KOPT-K1 (cell line): Measurements from ENCODE around the gene SEC16B.

ENCODE experiments used
- H3K27ac ChIP-seq: fragments of 200-600 bp; sonication (generic); 2 replicates; pipeline ENCODE4 v1.5.1; 2016; ENCODE audit warnings: antibody characterized with exemption, mild to moderate bottlenecking, low read depth, low read length; ENCODE audit not compliant: poor library complexity, severe bottlenecking
- H3K36me3 ChIP-seq: fragments of 200-600 bp; sonication (generic); 2 replicates; pipeline ENCODE4 v1.5.1; 2017; ENCODE audit warnings: antibody characterized with exemption, mild to moderate bottlenecking, low read length, moderate library complexity; ENCODE audit not compliant: insufficient read depth
- H3K9me3 ChIP-seq: fragments of 200-600 bp; sonication (generic); 2 replicates; pipeline ENCODE4 v1.5.1; 2017; ENCODE audit warnings: antibody characterized with exemption, low read length, mild to moderate bottlenecking; ENCODE audit not compliant: insufficient read depth, poor library complexity, severe bottlenecking

SEC16B gene

GRCh38 chr1:177959811-177960515 lies 9.9 kb downstream of the SEC16B start:
- no peak overlapping the region for H3K27ac ChIP-seq
- no peaks in the 10 kb centered on the region for H3K9me3 ChIP-seq
- no peaks in the 10 kb centered on the region for H3K36me3 ChIP-seq

- no peaks in the 10 kb centered on the region for H3K36me3 ChIP-seq
- H3K27ac ChIP-seq: no peak overlapping the region
Measured at GRCh38 chr1:177958092-177958491, 11.8 kb downstream of the SEC16B start.

DNA sequence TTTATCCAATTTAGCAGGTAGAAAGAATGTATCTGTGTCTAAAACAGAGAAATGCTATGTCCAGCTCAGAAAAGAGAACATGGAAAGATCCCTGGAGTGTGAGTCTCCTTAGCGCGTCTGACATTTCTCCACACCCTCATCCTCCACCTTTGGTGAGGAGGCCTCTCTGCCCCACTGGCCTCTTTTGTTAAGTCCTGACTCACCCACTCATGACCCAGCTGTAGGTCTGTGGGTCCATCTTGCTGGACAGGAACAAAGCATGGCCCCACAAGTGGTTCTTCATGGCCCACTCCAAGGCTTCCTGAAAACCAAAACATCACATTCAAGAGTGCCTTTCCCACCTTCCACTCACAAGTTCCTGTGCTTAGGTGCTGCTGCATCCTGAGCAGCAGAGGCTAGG lies 15.8 kb downstream of the SEC16B start:
- H3K27ac ChIP-seq: no peak overlapping the region
- H3K9me3 ChIP-seq: no peaks in the 10 kb centered on the region
- H3K36me3 ChIP-seq: no peaks in the 10 kb centered on the region

More at GRCh38 chr1:177958092-177958491, 11.8 kb downstream of the SEC16B start:
- H3K9me3 ChIP-seq: no peaks in the 10 kb centered on the region

DNA sequence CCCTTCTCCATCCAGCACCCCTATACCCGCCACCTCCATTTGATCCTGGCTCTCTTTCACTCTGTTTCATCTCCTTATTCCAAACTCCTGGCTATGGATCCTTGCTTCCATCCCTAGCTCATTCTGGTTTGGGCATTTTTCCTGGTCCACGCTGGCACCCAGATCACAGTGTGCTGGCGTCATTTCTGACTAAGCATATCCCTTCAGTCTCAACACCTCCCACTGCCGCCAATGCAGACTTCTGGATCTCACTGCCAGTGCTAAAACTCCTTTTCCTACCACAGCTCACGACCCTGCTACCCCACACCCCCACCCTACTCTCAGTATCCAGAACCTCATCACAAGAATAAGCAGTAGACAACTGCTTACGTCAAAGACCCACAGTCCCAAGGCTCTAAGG lies 16.3 kb downstream of the SEC16B start:
- Histone ChIP-seq H3K27ac (no peak overlapping the region), H3K36me3 (no peaks in the 10 kb centered on the region), H3K9me3 (no peaks in the 10 kb centered on the region)

DNA sequence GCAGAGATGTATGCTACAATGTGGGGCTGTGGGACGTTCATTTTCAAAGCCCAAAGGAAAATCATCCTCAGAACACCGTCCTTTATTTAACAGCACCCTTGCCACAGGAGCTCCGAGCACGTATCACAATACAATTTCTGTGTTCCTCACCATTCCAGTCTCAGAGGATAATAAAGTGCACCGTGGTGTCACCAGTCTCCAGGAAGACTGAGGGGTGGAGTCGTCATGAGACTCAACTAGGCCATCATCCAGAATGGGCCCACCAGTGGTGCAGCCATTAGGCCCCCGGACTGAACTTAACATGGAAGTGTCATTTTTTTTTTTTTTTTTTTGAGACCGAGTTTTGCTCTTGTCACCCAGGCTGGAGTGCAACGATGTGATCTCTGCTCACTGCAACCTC lies 17.2 kb downstream of the SEC16B start:
- Histone ChIP-seq H3K36me3 (no peaks in the 10 kb centered on the region), H3K9me3 (no peaks in the 10 kb centered on the region), H3K27ac (no peak overlapping the region)

DNA sequence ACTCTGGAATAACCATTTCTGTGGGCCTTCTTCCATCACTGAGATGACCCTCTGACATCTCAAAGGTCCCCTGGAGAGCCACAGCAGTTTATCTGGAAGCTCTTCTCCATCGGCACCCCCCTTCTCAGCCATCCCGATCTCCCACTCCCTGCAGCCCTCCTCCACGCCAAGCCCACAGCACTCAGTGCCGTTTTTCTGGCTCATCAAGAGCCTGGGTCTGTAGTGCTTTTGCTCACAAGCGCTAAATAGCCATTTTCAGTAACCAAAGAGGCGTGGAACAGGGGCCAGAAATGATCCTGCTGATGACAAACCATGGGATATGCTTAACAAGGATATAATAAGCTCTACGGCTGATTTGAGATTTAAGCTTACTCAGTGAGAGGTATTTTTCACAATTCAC lies 17.6 kb downstream of the SEC16B start:
- Histone ChIP-seq H3K27ac (no peak overlapping the region), H3K9me3 (no peaks in the 10 kb centered on the region), H3K36me3 (no peaks in the 10 kb centered on the region)

GRCh38 chr1:177950506-177950905 lies 19.4 kb downstream of the SEC16B start:
- Histone ChIP-seq H3K27ac (no peak overlapping the region), H3K36me3 (no peaks in the 10 kb centered on the region), H3K9me3 (no peaks in the 10 kb centered on the region)

- Histone ChIP-seq H3K36me3 (no peaks in the 10 kb centered on the region), H3K27ac (no peak overlapping the region), H3K9me3 (no peaks in the 10 kb centered on the region)
Measured at GRCh38 chr1:177948336-177948972, 21.4 kb downstream of the SEC16B start.

GRCh38 chr1:177947623-177948022 lies 22.2 kb downstream of the SEC16B start:
- Histone ChIP-seq H3K9me3 (no peaks in the 10 kb centered on the region), H3K36me3 (no peaks in the 10 kb centered on the region), H3K27ac (no peak overlapping the region)

GRCh38 chr1:177945943-177946650 lies 23.8 kb downstream of the SEC16B start:
- Histone ChIP-seq H3K27ac (no peak overlapping the region), H3K9me3 (no peaks in the 10 kb centered on the region), H3K36me3 (no peaks in the 10 kb centered on the region)

GRCh38 chr1:177944016-177944949 lies 25.6 kb downstream of the SEC16B start:
- Histone ChIP-seq H3K27ac (no peak overlapping the region), H3K9me3 (no peaks in the 10 kb centered on the region), H3K36me3 (no peaks in the 10 kb centered on the region)

GRCh38 chr1:177941976-177942375 lies 27.9 kb downstream of the SEC16B start:
- Histone ChIP-seq H3K27ac (no peak overlapping the region), H3K36me3 (no peaks in the 10 kb centered on the region), H3K9me3 (no peaks in the 10 kb centered on the region)

DNA sequence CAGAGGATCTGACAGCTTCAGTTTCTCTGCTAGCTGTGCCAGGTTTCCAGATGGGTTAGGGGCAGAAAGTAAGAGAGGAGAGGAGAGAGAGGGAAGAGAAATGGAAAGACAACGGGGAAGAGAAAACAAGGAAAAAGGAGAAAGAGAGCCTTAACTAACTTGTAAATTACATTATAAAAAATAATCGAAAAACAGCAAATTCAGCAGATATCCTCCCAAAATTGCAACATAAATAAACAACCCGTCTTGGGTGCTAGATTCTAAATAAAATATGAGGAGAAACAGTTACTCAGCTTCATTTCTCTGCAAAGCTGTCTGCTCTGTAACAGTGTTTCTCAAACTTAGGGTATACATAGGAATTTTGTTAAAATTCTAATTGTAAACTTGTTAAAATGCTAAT lies 29.2 kb downstream of the SEC16B start:
- Histone ChIP-seq H3K27ac (no peak overlapping the region), H3K36me3 (no peaks in the 10 kb centered on the region), H3K9me3 (no peaks in the 10 kb centered on the region)

- no peaks in the 10 kb centered on the region for H3K9me3 ChIP-seq
- H3K27ac ChIP-seq: no peak overlapping the region
Measured at GRCh38 chr1:177937931-177938330, 31.9 kb downstream of the SEC16B start.

More at GRCh38 chr1:177937931-177938330, 31.9 kb downstream of the SEC16B start:
- no peaks in the 10 kb centered on the region for H3K36me3 ChIP-seq
